Fibroblast of mammary gland (primary cell): ENCODE results near the gene DCAKD.

Experiments
- DNase-seq: peaks from one replicate; pipeline ENCODE4 v3.0.0-alpha.2; 2010; ENCODE audit warnings: low read depth
- H3K4me3 ChIP-seq: 2 replicates; pipeline ENCODE4 v1.5.1; 2011; ENCODE audit warnings: low read depth, mild to moderate bottlenecking, low read length, moderate library complexity; ENCODE audit not compliant: control insufficient read depth
- CTCF ChIP-seq: conservative IDR thresholded peaks from 2 replicates; pipeline ENCODE4 v1.5.1; 2011; ENCODE audit warnings: low read depth, low read length, inconsistent platforms; ENCODE audit not compliant: control insufficient read depth, insufficient read depth

DCAKD gene

GRCh38 chr17:44992242-44992939 lies 59.0 kb downstream of the DCAKD start:
- no peak overlapping the region for H3K4me3 ChIP-seq
- DNase-seq: no peak
- TF ChIP-seq CTCF: no peak

- H3K4me3 ChIP-seq: no peak overlapping the region
- DNase-seq: no peak
- no peak for TF ChIP-seq CTCF
Observed at GRCh38 chr17:44990994-44991393, 60.4 kb downstream of the DCAKD start.

- no peak overlapping the region for H3K4me3 ChIP-seq
- no peak for TF ChIP-seq CTCF
- DNase-seq: no peak
Observed at GRCh38 chr17:44989552-44990138, 61.8 kb downstream of the DCAKD start.

- no peak for DNase-seq
- no peak for TF ChIP-seq CTCF
- no peak overlapping the region for H3K4me3 ChIP-seq
Observed at GRCh38 chr17:44988044-44988942, 63.1 kb downstream of the DCAKD start.

GRCh38 chr17:44983563-44983962 lies 67.9 kb downstream of the DCAKD start:
- no peak for DNase-seq
- H3K4me3 ChIP-seq: no peak overlapping the region

More at GRCh38 chr17:44983563-44983962, 67.9 kb downstream of the DCAKD start:
- TF ChIP-seq CTCF: no peak
